ENCODE measurements around the gene SFXN3.

SFXN3 gene

DNA sequence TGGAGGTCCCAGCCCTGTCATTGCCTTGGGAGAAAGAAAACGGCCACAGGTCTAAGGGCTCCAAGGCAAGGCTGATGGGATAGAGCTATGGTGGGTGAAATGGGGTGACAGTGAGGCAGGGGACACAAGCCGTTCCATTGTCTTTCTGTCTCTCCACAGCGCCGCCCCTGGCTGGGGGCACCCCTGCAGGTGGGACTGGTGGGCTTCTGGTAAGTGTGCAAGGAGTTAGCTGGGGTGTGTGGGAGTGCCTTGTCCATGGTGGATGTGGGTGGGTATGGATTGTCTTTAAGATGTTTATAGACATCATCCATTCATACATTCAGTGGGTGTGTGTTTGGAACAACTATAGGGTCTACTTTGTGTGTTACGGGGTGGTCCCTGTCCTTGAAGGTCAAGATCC is 7.5 kb downstream of the SFXN3 start:
- no peak for DNase-seq

DNA sequence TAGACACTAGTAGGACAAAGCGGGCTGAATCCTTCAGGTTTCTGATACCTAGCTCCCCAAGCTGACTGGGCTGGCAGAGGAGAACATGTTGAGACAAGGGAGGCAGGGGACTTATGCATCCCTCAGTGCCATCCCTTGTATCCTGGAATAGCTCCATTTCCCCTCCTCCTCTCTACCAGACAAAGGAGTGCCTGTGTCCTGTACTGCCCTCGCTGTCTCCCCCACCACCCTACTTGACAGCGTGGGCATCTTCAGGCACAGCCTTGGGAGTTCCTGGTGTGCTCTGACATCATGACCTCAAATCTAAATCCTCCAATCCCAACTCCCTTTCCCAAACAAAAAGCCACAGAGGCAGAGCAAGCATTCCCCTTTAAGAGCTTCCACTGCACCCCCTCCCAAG is 9.0 kb downstream of the SFXN3 start:
- DNase-seq, result no peak

DNA sequence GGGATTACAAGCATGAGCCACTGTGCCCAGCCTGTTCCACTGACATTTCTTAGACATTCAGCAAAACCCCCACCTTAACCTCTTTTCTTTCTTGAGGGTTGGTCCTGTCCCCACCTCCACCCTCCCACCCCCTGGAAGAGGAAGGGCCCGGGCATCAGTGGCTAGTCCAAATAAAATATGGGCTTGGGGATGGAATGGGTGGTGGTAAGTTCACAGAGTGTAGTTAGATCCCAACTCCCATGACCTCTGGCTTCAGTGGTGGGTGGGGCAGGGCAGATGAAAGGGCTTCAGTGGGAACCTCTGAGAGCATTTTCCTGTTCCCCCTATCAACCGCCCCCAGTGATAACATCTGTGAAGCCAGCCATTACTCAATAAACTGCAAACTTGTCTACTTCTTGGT is 9.8 kb downstream of the SFXN3 start:
- DNase-seq, result no peak

DNA sequence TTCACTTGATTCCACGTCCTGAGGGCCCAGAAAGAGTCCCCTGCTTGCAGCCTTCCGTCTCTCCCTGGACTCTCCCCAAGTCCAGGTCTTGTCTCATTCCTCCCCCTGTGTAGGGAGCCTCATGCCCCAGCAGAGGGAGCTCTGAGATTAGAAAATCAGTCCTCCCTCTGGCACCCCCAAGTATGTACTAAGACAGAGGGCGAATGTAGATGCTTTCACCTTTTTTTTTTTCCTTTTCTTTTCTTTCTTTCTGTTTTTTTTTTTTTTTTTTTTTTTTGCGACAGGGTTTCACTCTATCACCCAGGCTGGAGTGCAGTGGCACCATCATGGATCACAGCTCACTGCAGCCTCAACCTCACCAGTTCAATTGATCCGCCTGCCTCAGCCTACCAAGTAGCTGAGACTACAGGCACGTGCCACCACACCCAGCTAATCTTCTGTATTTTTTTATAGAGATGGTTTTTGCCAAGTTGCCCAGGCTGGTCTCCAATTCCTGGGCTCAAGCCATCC is 10.3 kb downstream of the SFXN3 start:
- peak; percentile 9 for DNase-seq

DNA sequence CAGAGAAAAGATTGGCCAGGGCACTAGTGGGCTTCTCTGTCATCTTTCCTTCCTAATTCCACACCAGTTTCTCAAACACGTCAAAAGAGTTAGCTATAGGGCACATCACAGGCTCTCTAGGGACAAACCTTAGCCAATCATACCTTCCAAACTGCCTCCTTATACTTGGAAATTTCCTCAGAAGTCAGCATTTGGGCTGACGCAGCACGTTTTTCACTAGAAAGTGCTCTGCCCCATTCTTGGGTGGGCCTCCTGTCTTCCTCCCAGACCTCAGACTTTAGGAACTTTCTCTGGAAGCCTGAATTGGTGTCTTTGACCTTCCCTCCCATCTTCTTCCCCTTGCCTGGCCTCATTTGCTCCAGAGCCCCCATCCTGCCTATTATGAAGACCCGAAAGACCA is 11.1 kb downstream of the SFXN3 start:
- no peak for DNase-seq

DNA sequence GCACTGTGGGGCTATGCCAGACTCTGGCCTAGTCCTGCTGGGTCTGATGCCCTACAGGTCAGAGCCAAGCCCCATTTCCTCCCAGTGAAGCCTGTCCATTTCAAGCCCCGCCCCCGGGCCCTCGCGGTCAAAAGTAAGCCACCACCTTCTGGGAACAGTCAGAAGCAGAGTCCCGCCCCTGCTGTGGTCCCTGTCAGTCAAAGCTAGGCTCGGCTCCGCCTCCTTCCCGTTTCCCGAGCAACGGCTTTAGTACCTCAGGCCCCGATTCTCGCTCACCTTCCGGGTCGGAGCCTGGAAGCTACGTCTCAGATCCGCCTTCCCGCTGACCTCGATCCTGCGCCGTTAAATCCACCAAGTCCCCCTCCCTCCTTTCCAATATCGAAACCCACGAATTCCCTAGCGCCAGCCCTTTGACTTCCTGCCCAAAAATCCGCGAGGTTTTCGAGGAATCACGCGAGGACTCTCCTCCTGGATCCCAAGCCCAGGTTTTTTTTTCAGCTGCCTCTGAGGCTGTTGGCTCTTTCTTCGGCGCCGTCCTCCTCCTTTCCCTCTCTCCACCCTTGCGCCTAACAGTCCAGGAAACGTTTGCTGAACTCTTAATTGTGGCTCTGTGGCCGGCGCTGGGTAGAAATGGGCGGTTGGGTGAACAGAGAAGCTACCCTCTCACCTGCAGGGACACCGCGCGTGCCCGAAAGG is 11.8 kb downstream of the SFXN3 start:
- DNase-seq, result peak; percentile 7

DNA sequence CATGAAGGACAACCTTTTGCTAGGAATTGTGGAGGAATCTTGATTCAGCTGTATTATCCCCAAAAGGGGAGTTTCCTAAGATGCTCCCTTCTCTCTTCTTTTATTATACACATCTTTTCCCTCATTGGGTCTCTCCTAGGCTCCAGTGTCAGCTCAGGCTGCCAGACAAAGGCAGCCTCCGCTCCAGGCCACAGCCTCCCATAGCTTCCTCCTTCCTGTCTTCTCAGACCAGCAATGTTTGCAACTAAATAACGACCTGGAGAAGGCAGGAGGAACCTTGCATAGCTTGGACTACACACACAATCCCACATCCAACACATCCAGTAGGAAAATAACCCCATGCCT is 12.3 kb downstream of the SFXN3 start:
- no peak for DNase-seq

DNA sequence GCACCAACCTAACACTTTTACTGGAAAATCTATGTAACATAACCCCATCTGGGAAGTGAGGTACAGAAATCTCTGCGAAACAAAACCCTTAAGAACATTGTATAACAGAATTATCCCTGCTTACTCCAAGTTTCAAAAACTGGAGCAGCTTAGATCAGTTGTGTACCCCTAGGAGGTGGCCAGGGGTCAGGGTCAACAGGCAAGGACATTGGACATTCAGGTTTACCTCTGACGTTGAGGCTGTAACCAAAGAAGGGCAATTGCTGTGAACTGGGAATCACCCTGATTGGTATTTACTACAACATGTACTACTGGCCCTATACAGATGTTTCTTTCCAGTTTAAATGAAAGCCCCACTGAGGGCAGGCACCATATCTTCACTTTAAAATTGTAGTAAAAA is 13.1 kb downstream of the SFXN3 start:
- DNase-seq, result no peak

DNA sequence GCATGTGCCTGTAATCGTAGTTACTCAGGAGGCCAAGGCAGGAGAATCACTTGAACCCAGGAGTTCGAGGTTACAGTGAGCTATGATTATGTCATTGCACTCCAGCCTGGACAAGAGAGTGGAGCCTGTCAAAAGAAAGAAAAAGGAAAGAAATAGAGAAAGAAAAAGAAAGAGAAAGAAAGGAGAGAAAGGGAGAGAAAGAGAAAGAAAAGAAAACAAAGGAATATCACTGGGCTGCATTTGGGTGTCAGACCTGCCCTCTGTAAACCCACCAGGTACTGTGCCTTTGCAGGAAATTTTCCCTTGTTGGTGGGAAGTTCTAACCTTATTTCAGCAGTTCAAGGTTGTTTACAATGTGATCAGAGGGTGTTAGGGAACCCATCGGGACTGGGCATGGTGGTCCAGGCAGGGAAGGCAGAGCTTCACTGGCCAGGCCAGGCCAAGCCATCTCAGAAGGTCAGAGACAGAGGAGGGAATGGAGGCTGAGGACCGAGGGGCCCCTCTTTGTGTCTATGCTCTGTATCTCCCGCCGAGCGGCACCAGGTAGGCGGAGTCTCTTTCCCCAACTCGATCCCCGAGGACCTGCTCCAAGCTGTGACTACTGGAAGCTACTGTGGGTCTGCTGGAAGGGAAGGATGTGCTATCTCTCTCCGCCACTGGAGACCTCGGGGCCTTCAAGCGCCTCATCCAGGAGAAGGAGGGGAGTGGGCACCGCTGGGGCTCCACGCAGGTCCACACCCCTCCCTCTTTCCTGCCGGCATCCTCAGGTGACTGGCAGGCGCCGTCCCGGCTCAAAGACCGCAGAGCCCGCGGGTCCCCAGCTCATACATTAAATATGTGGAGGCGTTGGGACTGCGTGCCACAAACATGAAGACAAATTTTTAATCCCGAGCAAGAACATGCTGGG is 15.6 kb downstream of the SFXN3 start:
- no peak for DNase-seq

DNA sequence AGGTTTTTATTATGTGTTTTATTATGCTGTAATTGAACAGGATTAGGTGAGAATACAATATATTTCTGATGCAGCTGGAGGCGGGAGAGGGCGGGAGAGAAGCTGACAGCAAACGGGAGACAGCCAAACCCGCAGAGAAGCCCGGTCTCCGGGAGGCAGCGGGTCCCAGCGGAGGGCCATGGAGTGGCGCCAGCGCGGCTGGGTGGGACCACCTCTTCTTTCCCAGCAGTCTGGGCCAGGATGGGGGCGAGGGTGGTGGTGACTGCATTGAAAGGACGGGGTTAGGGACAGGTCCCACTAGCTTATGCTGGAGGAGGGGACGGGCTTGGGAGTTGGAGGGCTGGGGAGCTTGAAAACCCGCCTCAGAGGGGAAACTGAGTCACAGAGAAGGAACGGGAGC is 16.2 kb downstream of the SFXN3 start:
- DNase-seq, result no peak

DNA sequence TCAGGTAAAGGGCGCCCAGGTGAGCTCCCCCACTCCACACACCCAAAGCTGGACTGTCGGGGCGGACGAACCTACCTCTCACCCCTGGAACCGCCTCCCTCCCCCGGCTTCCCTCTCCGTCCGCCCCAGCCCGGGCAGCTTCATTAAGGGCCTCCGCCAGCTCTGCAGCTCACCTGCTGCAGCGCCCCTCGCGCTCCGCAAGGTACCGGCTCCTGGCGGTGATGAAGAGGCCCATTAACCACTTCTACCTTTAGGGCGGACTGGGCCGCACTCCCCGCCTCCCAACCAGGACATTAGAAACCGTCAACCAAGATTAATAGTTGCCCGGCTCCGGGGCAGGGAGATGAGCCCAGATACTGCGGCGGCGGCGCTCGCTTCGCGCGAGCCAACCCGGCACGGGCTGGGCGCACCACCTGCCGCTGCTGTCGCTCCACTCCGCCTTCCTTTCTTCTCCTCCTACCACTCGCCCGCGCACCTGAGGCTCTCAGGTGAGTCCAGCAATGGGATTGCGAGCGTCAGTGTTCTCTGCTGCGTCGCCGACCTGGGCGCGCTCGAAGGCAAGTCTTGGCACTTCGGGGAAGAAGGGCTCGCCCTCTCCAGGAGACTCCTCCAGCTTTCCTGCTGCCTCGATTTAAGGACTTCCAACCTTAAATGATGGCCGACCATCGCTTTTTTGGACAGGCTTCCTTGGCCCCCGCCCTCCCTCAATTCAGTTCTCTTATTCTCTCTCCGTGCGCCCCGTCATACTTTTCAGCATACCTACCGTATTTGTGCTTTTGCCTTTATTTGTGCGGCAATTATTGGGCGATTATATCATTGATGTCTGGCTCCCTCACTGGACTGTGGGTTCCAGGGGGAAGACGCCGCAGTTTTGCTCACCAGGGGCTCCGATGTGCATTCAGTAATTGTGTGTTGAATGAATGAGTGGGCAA is 17.2 kb downstream of the SFXN3 start:
- no peak for DNase-seq

DNA sequence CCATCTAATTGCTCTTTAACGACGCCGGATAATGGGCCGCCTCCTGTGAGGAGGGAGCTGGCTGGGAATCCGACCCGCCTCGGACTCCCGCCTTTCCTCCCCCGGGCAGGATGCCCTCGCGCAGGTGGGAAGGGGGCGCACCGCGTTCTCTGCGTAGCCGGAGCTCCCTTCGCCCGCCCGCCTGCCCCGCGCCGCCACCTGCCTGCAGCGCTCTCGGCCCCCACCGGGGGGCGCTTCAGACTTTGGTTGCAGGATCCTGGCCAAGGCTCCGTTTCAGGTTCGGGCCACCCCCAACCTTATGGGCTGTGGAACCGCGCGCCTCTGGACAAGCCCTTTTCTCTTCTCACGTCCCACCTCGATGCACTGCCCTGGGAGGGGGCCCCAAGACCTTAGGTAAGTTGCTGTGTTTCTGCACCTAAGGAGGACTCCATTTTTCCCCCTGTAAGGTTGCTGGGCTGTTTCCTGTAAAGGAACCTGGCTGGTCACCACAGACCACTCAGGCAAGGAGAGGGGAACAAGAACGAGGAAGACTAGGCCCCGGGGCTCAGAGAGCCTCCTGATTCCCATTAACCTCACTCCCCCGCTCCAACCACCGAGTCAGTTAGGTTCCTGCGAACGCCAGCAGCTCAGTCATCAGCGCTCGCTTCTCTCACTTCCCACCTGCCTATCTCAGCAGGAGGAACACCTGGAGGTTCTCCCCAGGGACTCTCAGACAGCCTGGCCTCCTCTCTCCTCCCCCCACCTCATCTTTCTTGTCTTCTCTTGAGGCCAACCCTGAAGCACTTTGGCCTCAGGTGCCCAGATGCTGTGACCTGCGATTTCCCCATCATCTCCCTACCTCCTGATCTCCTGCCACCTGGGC is 19.4 kb downstream of the SFXN3 start:
- DNase-seq, result no peak

DNA sequence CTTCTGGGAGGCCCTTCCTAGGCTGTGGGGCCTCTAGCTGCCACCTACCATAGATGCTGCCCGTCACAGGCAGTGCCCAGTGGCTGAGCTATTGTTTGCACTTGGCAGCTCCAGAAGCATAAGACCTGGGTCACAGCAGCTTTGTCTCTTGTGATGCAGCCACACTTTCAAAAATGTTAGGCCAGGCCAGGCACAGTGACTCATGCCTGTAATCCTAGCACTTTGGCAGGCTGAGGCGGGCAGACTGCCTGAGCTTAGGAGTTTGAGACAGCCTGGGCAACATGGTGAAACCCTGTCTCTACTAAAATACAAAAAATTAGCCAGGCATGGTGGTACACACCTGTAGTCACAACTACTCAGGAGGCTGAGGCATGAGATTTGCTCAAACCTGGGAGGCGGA is 21.3 kb downstream of the SFXN3 start:
- no peak for DNase-seq

DNA sequence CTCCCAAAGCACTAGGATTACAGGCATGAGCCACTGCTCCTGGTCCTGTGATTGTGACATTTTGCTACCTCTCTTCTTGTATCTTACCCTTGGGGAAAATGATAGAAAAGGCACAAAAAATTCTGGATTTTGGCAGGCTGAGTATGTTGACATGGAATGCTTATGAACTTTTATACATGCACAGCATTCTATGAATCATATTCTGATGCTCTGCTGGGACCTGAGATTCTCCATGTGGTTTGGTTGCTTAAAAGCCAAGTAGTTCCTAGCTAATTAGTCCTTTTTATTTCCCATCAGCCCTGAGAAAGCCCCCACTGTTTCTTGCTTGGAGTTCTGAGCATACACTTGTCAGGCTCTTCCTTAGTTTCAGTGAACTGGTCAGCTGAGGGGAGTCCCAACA is 22.5 kb downstream of the SFXN3 start:
- no peak for DNase-seq

DNA sequence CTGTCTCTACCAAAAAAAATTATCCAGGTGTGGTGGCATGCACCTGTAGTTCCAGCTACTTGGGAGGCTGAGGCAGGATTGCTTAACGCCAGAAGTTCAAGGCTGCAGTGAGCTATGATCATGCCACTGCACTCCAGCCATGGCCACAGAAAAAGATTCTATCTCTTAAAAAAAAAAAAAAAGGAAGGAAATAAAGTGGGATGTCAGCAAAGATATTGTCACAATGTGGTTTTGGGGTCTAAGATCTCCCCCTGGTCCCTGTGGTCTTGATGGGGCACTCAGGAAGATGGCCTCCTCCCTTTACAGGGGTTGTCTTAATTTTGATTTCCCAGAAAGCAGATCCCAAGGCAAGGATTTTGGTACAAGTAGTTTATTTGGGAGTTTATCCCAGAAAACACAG is 23.3 kb downstream of the SFXN3 start:
- DNase-seq, result no peak

DNA sequence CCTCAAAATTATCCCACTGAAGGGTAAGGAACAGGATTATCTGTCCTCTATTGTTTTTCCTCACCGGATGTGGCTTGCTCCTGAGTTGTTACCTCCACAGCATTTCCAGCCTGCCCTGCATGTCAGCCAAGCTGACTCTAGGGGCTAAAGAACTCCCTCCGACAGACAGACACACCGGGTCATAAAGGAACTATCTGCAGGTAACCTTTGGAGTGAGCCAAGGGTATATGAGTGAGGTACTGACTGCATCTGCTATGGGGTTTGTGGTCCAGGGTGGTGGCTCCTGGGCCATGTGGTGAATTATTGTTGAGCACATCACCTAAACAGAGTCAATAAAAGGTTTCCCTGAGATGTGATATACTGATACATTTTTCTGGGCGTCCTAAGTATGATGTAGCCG is 23.8 kb downstream of the SFXN3 start:
- DNase-seq, result no peak

DNA sequence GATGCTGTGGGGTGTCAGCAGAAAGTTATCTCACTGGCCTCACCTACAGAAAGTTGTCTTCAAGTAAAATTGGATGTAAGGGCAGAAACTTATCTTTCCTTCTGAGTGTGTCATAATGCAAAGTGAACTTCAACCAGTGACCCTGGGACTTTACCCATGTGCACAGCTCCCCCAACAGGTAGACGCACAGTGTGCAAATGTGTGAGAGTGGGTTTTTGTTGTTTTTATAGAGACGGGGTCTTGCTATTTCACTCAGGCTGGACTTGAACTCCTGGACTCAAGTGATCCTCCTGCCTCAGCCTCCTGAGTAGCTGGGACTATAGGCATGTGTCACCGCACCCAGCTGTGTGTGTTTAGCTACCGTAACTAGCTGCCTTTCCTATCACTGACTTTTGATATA is 24.4 kb downstream of the SFXN3 start:
- no peak for DNase-seq

DNA sequence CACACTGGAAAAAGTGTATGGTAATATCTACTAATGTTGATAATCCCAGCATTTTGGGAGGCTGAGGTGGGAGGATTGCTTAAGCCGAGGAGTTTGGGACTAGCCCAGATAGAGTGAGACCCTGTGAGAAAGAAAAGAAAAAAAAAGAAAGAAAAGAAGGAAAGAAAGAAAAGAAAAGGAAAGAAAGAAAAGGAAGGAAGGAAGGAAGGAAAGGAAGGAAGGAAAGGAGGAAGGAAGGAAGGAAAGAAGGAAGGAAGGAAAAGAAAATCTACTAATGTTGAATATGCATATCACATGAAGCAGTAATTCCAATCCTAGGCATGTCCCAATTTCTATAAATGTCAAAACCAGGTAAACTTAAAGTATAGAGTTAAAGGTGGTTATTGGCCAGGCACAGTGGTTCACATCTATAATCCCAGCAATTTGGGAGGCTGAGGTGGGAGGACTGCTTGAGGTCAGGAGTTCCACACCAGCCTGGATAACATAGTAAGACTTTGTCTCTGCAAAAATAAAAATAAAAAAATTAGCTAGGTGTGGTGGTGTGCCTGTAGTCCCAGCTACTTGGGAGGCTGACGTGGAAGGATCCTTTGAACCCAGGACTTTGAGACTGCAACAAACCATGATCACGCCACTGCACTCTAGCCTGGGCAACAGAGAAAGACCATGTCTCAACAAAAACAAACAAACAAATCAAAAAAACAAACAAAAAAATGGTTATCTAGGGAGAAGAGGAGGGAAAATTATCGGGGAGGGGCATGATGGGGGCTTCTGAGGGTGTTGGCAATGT is 25.5 kb downstream of the SFXN3 start:
- DNase-seq, result no peak

DNA sequence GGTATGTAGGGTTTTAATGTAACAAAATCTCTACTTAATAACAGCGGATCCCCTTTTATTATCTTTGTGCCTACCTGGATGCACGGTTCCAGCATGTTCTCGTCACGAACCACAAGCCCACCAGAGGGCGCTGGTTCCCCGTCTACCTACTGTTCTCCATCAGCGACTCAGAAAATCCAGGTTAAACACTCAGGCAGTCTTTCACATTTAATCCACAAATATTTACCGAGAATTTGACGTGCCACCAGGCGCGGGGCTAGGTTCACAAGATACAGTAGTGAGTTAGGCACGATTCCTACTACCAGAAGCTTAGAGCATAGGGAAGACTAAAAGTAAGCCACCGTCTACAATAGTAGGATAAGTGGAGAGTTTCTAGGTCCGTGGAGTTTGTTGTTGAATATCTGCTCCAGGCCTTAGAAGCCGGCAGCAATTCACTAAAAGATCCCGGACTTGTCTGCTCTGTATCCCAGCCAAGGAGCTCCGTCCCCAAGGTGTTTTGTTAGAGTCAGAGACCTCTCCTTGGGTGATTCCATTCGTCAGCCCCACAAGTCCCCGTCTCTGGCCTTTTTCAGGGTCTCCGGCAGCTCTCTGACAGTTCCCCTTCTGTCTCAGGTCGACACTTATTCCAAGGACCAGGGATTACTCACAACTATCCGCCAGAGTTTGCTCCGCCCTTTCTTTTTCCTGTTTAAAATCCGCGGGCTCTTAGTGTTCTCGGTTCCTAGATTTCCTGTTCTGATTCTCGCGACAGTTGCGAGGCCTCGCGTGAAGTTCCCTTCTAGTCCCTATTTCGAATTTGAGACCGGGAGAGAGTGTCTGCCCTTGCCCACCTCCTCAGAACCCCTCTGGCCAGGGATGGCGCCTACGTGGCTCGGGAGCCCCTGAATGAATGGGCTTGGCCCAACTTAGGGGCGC is 29.3 kb downstream of the SFXN3 start:
- peak; percentile 78 for DNase-seq

DNA sequence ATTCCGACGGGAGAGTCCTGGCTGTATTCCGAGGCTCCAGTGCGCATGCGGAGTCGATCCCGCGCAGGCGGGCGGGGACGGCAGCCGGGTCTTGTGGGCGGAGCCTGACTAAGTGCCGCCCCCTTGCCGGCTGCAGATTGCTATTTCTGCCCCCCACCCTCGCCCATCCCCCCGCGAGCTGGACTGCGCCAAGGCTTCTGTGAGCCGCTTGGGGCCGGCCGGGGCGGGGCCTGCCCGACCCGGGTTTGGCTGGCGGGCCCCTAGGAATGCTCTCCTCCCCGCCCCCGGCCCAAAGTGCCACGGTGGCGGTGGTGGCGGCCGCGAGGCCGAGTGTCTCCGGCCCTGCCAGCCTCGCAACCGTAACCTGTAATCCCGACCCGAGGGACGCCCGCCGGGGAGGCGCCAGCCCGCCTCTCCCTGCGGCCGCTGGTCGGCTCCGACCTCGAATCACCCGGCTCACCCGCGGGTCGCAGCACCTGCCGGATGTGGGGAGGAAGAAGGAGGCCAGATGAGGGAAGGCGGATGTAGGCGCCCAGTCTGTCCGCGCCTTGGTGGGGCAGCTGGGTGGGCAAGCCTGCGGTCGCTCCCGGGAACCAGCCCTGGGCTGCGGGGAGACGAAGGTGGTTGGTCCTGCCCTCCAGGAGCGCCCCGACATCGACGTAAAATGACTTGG is 30.1 kb downstream of the SFXN3 start:
- DNase-seq, result no peak
